Pancreas (tissue), 10 donors: Measurements from ENCODE around the gene CHRM2. TPM values are rescaled to one million over a fixed set of nuclear protein-coding genes. Genes with fewer than 3 reads are reported as not detected.

Experiments
- ATAC-seq, 4 donors: fragments of 200-7000 bp; cut with Tn5 transposase; one replicate each; pipeline versions ENCODE4 v1.8.0 to v1.9.1; 2020; ENCODE audit warnings: mild to moderate bottlenecking in 4 of 4, moderate library complexity in 4 of 4
- DNase-seq, 6 donors: peaks; one replicate each; pipeline ENCODE4 v3.0.0-alpha.2; 2020
- FAIRE-seq: peaks from 2 replicates; lab custom pipeline; 2012; peaks lifted over from hg19 to GRCh38; lab: Jason Lieb, UNC
- H3K27ac ChIP-seq, 4 donors: fragments of 200-600 bp; sonication (generic); 1 replicate in 3 of 4; 2 replicates in 1 of 4; pipeline versions ENCODE4 v1.5.0 to v1.8.0; 2020
- H3K27me3 ChIP-seq, 4 donors: fragments of 200-600 bp; one replicate each; pipeline ENCODE4 v1.8.0; 2021
- H3K36me3 ChIP-seq, 3 donors: fragments of 200-600 bp; sonication (generic) in 1 of 3; one replicate each; pipeline versions ENCODE4 v1.5.0 to v1.8.0; 2020 to 2021
- H3K4me1 ChIP-seq, 3 donors: fragments of 200-600 bp; one replicate each; pipeline ENCODE4 v1.8.0; 2021
- H3K4me3 ChIP-seq, 4 donors: fragments of 200-600 bp; sonication (generic) in 2 of 4; one replicate each; pipeline versions ENCODE4 v1.5.0 to v1.8.0; 2020 to 2021
- H3K9me3 ChIP-seq, 4 donors: fragments of 200-600 bp; one replicate each; pipeline ENCODE4 v1.8.0; 2021
- CTCF ChIP-seq, 4 donors: fragments of 200-600 bp; sonication (generic) in 3 of 4; IDR thresholded peaks; one replicate each; pipeline versions ENCODE4 v1.5.0 to v1.8.0; 2021; ENCODE audit warnings: antibody characterized with exemption in 4 of 4
- WGBS, 2 donors: extraction: QIAGEN DNeasy Blood & Tissue Kit; methylation state at CpG; one replicate each; pipeline ENCODE4 v1.1.7; 2013; 5-methylcytosine and 5-hydroxymethylcytosine counted together
- intact Hi-C, 3 donors: fragments of 100-400 bp; cut with DNase I; formaldehyde crosslinking; loops; one replicate each; pipeline versions ENCODE4 v1.11.1 to v1.14.2; 2022
- polyA plus RNA-seq, 2 donors: library from polyadenylated mRNA; stranded (reverse); fragments of 200-250 nt; gene quantifications; one replicate each; pipeline ENCODE4 v1.2.3, GENCODE V29; 2013
- total RNA-seq, 6 donors: library from RNA; stranded (reverse); fragmentation: NEBNext Ultra II Directional in 4 of 6; extraction: Animal tissue kit (Norgen Biotek cat#: 25700) in 4 of 6; gene quantifications; one replicate each; pipeline versions ENCODE4 v1.2.1 to v1.2.4, GENCODE V29; 2021 to 2023
- donor health status: healthy with polysubstance abuse.
- donor health status: DM: no; HTN: no; CAD: no; lungs with moderate emphysema.
- donor health status: DM: no; HTN: no; CAD: no.
- donor health status: control.
- donor health status: control.
- donor health status: Bipolar disorder and iron deficiency.
- donor health status: DM: yes; HTN: yes; CAD: no.
- donor health status: DM: no; HTN: no; CAD: no.
- donor health status: DM: no; HTN: no; CAD: no.
- donor health status: DM: yes; HTN: yes; CAD: no.

The CHRM2 gene
- total and polyA plus RNA-seq, 8 donors, result 0.03 to 0.12 (median 0.08) TPM; not detected in 5

- intact Hi-C loops, result no loop called here
- H3K4me3 ChIP-seq, result no peak overlapping the region
- no peak for FAIRE-seq
- TF ChIP-seq CTCF (IDR thresholded peaks at IDR 0.05), result no peak
- no peak for ATAC-seq
- H3K36me3 ChIP-seq, result no peaks in the 10 kb centered on the region
- no peak for DNase-seq
- peaks cover 0 to 6% (median 4%) of the 10 kb centered on the region in 3 donors for H3K4me1 ChIP-seq
- no peaks in the 10 kb centered on the region for H3K9me3 ChIP-seq
- no peaks in the 10 kb centered on the region for H3K27me3 ChIP-seq
- 82 to 91% methylated on average over 1 of the region's 1 CpG for WGBS, 2 donors
- H3K27ac ChIP-seq, result no peak overlapping the region
Measured at GRCh38 chr7:136956232-136956631, 87.8 kb downstream of the CHRM2 start.

- Histone ChIP-seq H3K36me3 (no peaks in the 10 kb centered on the region), H3K4me1 (peaks cover 0 to 6% (median 4%) of the 10 kb centered on the region in 3 donors), H3K9me3 (no peaks in the 10 kb centered on the region), H3K27ac (no peak overlapping the region), H3K4me3 (no peak overlapping the region), H3K27me3 (no peaks in the 10 kb centered on the region)
- ATAC-seq (no peak), DNase-seq (no peak), FAIRE-seq (no peak)
- no peak for TF ChIP-seq CTCF (IDR thresholded peaks at IDR 0.05)
- whole genome bisulfite sequencing, 2 donors, result 73 to 76% methylated on average over 3 of the region's 3 CpGs
- intact Hi-C loops, result no loop called here
Measured at GRCh38 chr7:136956671-136957070, 88.2 kb downstream of the CHRM2 start.

- no peak overlapping the region for H3K4me3 ChIP-seq
- TF ChIP-seq CTCF (IDR thresholded peaks at IDR 0.05), result no peak
- ATAC-seq, result no peak
- H3K9me3 ChIP-seq, result no peaks in the 10 kb centered on the region
- H3K36me3 ChIP-seq, result no peaks in the 10 kb centered on the region
- no peak overlapping the region for H3K27ac ChIP-seq
- WGBS, 2 donors, result 50 to 54% methylated on average over 2 of the region's 2 CpGs
- intact Hi-C loops, result no loop called here
- no peak for DNase-seq
- H3K4me1 ChIP-seq, result peaks cover 0 to 6% (median 4%) of the 10 kb centered on the region in 3 donors
- FAIRE-seq, result no peak
- no peaks in the 10 kb centered on the region for H3K27me3 ChIP-seq
Measured at GRCh38 chr7:136957391-136957790, 88.9 kb downstream of the CHRM2 start.

- WGBS, 2 donors, result 46 to 50% methylated on average over 2 of the region's 2 CpGs
- Histone ChIP-seq H3K4me1 (peaks cover 0 to 6% (median 4%) of the 10 kb centered on the region in 3 donors), H3K27ac (no peak overlapping the region), H3K4me3 (no peak overlapping the region), H3K27me3 (no peaks in the 10 kb centered on the region), H3K36me3 (no peaks in the 10 kb centered on the region), H3K9me3 (no peaks in the 10 kb centered on the region)
- TF ChIP-seq CTCF (IDR thresholded peaks at IDR 0.05), result no peak
- DNase-seq (no peak), ATAC-seq (no peak), FAIRE-seq (no peak)
- intact Hi-C loops, result no loop called here
Measured at GRCh38 chr7:136958016-136958415, 89.6 kb downstream of the CHRM2 start.

GRCh38 chr7:136964347-136964746 lies 95.9 kb downstream of the CHRM2 start:
- Histone ChIP-seq H3K4me1 (no peaks in the 10 kb centered on the region), H3K4me3 (no peak overlapping the region), H3K27ac (no peak overlapping the region), H3K9me3 (no peaks in the 10 kb centered on the region), H3K27me3 (no peaks in the 10 kb centered on the region), H3K36me3 (no peaks in the 10 kb centered on the region)
- intact Hi-C loops, result no loop called here
- ATAC-seq, result no peak
- DNase-seq, result no peak
- FAIRE-seq, result no peak
- TF ChIP-seq CTCF (IDR thresholded peaks at IDR 0.05), result no peak
- WGBS, 2 donors, result 25 to 29% methylated on average over 1 of the region's 1 CpG
